KOPT-K1 (cell line): ENCODE data around the gene MYL9.
A peak's percentile ranks its signal among the peaks of the same experiment; 100 is the strongest.

Source experiments
- H3K27ac ChIP-seq: fragments of 200-600 bp; sonication (generic); 2 replicates; pipeline ENCODE4 v1.5.1; 2016; ENCODE audit warnings: antibody characterized with exemption, mild to moderate bottlenecking, low read depth, low read length; ENCODE audit not compliant: poor library complexity, severe bottlenecking
- H3K36me3 ChIP-seq: fragments of 200-600 bp; sonication (generic); 2 replicates; pipeline ENCODE4 v1.5.1; 2017; ENCODE audit warnings: antibody characterized with exemption, mild to moderate bottlenecking, low read length, moderate library complexity; ENCODE audit not compliant: insufficient read depth
- H3K9me3 ChIP-seq: fragments of 200-600 bp; sonication (generic); 2 replicates; pipeline ENCODE4 v1.5.1; 2017; ENCODE audit warnings: antibody characterized with exemption, low read length, mild to moderate bottlenecking; ENCODE audit not compliant: insufficient read depth, poor library complexity, severe bottlenecking

The MYL9 gene

DNA sequence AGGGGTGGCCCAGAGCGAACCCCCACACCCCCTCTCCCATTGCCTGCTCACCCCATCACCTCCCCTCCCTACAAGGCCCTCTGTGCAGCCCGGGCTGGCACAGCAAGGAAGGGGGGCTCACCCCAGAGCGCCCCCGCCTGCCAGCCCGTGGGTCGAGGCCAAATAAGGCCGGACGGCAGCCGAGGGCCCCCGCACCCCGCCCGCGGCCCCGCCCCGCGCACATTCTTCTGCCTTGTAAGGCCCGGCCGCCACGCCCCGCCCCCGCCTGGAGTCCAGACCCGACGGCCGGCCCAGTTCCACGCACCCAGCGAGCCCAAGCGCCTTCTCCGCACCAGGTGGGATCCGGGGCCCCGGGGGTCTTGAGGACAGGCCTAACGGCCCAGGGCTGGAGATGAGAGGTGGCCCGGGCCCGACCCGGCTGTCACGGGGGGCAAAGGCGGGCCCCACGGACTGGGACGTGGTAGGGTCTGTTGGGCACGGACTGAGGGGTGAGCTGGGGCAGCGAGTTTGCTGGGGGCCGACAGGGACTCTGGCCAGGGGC, at the start of gene MYL9:
Gene MYL9, plus strand, starts transcription at position 293 of the 541 bp plus-strand sequence. CDS start 3,366 bp downstream, outside the sequence.
- no peak within 1 kb of the TSS for H3K27ac ChIP-seq
- H3K9me3 ChIP-seq: no peaks in the 10 kb centered on the region
- H3K36me3 ChIP-seq: no peaks in the 10 kb centered on the region

DNA sequence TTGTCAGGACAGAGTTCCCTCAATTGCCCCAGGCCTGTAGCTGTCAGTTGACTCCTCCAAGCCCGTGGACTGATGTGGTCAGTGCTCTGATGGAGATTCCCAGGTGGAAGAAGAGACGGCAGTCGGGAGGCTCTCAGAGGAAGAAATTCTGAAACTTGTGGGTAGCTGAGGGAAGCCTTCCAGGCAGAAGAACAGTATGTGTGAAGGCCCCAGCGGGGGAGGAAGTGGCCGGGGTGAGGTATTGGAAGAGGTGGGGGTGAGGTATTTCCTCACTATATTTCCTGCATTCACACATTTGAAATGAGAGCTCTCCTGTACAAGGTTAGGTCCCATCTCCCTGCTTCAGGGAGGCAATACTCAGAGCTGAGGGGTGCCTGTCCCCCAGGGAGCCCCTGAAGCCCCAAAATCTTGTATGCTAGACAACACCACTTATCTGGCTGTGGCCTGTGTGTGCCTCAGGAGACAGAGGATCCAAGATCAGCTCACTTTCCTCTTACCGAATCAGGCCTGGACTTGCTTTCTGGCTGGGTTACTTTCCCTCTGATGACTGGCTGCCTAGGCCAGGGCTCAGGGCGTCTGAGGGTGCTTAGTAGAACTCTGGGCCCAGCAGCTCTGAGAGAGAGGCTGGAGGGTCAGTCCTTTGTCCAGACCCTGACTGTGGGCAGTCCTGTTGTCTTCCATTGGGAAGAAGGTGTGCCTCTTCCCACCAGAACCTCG, 49.3 kb upstream of the MYL9 start:
- Histone ChIP-seq H3K27ac (peak overlapping the region; percentile 71), H3K36me3 (peaks cover 4% of the 10 kb centered on the region; the same call in 1 of the 2 replicates), H3K9me3 (no peaks in the 10 kb centered on the region)

DNA sequence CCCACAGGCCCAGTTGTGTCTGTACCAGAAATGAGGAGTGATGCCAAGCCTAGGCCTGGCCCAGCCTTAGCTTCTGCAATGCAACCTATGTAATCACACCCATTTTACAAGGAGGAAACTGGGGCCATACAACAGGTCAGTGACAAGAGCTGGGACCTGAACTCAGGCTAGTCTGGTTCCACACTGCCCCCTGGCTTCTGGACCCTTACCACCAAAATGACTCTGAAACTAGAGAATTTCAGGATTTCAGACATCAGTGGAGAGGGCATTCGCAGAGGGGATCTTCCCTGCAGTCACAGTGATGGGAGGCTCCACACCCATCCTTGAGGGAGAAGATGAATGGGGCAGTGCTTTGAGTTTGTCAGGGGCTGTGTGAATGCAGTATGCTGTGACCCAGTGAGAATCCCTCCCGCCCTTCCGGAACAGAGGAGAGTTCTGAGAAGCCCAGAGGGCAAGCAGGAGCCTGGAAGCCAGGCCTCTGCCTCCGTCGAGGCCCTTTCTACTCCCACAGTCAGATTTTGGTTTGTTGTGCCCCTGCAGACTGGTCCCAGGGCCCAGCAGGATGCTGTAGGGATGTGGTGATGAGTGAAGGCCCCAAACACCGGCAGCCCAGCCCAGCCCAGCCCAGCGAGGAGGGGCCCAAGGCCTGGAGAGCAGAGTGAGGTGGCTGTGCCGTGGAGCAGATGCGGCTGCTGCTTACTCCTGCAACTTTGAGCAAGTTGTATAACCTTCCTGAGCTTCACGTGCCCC, 48.1 kb upstream of the MYL9 start:
- no peak overlapping the region for H3K27ac ChIP-seq
- H3K36me3 ChIP-seq: peaks cover 12% of the 10 kb centered on the region; the same call in 1 of the 2 replicates
- no peaks in the 10 kb centered on the region for H3K9me3 ChIP-seq

DNA sequence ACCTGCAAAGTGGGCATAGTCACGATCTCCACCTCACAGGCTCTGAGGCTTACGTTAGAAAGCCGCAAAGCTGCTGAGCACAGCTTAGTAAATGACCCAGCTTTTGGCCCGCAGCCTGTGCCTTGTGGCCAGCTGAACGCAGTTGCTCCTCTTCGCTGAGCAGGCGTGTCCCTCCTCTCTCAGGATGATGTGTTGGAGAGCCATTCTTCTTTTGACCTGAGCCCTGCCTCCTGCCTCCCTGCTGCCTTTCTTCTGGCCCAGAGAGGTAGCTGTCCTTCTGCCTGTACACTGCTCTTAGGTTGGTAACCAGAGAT, 47.6 kb upstream of the MYL9 start:
- Histone ChIP-seq H3K27ac (no peak overlapping the region), H3K36me3 (peaks cover 12% of the 10 kb centered on the region; the same call in 1 of the 2 replicates), H3K9me3 (no peaks in the 10 kb centered on the region)

DNA sequence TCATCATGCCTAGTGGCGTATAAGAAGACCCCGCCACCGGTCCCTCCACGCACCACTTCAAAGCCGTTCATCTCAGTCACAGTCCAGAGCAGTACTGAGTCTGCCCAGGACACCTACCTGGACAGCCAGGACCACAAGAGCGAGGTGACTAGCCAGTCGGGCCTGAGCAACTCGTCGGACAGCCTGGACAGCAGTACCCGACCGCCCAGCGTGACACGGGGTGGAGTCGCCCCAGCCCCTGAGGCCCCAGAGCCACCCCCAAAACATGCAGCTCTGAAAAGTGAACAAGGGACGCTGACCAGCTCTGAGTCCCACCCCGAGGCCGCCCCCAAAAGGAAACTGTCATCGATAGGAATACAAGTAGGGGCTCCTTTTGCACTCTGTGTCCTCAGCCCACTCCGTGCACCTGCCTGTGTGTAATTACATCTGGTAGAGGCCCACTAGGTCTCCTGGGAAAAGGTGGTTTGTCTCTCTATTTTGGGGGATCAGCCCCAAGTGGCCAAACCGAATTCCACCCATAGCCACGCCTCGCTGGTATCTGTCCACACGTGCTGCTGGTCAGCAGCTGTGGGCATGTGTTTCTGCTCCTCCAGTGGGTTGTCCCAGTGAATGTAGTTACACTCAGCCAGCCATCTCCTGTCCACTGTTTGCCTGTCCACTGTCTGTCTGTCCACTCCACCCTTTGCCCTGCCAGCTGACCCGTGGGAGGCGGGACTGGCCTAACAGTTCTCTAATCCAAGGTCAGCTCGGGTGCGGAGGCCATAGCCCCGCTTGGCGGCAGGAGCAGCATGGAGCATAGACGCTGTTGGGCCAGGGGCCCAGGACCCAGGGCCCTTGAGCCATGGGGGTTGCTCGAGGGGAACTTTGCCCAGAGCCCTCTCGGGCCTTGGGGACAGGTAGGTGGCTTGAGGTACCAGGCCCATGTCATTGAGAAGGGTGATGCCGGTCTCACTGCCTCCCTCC, 44.3 kb upstream of the MYL9 start:
- Histone ChIP-seq H3K36me3 (peaks cover 23% of the 10 kb centered on the region; the same call in 1 of the 2 replicates), H3K9me3 (no peaks in the 10 kb centered on the region), H3K27ac (no peak overlapping the region)

DNA sequence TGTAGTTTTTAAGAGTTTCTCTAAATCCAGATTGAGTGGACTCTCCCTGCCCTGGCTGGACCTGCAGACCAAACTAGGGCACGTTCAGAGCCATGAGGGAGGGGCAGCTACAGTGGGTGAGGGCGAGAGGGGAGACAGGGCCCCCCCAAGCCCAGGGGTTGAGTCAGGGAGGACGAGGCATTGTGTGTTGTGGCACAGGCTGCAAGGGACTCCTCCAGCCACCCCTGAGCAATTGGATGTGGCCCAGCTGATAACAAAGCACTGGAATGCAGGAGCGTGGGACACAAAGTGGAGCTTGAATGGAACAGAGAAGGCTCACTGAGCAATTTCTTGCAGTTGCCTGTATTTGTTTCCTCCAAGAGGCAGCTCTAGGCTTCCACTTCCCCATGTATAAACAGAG, 43.5 kb upstream of the MYL9 start:
- no peaks in the 10 kb centered on the region for H3K9me3 ChIP-seq
- H3K27ac ChIP-seq: no peak overlapping the region
- peaks cover 24% of the 10 kb centered on the region; the same call in 1 of the 2 replicates for H3K36me3 ChIP-seq

DNA sequence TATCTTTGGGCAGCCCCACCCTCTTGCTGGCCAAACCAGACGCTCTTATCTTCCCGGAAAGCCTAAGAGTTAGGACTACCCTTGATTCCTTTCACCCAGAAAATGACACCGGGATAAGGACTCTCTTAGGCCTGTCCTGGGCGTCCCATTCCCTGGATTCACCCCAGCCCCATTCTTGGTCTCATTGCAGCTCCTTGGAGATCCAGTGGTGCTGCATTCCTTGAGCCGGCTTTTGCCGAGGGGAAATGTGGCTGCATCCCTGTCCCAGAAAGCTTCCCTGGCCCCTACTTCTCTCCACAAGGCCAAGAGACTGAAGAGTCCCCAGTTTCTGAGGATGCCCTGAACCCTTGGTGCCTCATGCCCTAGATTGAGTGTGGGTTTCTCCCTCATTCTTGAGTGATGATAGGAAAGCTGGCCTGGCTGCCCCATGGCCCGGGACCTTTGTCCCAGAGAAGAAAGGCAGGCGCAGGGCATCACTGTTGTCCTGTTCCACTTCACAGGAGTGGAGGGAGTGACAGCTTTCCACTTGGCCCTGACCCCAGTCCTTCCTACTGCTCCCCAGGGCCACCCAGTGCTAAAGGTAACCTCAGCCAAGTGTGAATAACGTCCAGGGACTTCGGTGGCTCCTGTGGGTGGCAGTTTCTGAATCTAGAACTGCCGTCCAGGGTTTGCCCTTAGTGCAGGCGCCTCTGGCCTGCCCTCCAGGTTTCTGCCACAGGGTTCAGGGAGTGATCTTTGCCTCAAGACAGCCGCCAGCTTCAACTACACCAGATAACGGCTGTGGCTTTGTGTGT, 42.7 kb upstream of the MYL9 start:
- H3K36me3 ChIP-seq: peaks cover 27% of the 10 kb centered on the region; the same call in 1 of the 2 replicates
- H3K27ac ChIP-seq: no peak overlapping the region
- H3K9me3 ChIP-seq: no peaks in the 10 kb centered on the region

DNA sequence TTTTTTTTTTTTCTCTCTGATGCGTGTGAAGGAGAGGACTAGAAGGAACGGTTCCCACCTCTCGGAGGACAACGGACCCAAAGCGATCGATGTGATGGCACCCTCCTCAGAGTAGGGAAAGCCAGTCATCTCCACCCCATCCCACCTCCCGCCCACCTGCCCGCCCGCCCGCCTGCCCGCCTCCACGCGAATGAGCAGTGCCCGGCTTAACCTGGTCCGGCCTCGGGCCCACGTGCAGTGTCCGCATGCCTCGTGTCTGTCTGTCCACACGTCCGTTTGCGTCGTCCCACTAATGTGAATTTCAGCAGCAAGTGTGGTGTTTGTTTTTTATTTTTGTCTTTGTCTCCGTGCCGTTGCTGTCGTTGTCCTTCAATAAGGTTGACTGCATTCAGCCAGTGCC, 42.1 kb upstream of the MYL9 start:
- Histone ChIP-seq H3K9me3 (no peaks in the 10 kb centered on the region), H3K27ac (no peak overlapping the region), H3K36me3 (peaks cover 27% of the 10 kb centered on the region; the same call in 1 of the 2 replicates)

DNA sequence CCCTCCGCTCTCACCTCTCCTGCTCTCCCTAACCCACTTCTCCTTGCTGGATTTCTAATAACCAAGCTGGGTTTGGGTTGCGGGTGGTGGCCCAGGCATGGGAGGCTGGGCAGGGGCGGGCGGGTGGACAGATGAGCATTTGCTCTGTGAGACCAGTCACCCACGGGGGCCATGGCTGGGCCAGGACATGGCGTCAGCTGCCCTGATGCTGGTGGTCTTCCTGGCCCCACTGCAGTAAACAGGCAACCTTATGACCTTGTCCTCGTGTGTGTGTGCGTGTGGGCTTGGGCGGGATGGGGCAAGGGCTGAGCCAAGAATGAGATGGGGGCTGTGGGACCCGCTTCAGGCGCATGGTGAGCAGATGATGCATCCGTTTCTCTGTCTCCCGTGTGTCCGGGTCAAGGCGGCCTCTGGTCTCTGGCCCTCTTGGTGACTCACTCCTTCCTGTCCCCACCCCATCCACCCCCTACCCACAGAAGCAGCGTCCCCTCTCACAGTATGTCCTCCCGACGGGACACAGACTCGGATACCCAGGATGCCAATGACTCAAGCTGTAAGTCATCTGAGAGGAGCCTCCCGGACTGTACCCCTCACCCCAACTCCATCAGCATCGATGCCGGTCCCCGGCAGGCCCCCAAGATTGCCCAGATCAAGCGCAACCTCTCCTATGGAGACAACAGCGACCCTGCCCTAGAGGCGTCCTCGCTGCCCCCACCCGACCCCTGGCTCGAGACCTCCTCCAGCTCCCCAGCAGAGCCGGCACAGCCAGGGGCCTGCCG, 41.4 kb upstream of the MYL9 start:
- H3K36me3 ChIP-seq: peaks cover 27% of the 10 kb centered on the region; the same call in 1 of the 2 replicates

DNA sequence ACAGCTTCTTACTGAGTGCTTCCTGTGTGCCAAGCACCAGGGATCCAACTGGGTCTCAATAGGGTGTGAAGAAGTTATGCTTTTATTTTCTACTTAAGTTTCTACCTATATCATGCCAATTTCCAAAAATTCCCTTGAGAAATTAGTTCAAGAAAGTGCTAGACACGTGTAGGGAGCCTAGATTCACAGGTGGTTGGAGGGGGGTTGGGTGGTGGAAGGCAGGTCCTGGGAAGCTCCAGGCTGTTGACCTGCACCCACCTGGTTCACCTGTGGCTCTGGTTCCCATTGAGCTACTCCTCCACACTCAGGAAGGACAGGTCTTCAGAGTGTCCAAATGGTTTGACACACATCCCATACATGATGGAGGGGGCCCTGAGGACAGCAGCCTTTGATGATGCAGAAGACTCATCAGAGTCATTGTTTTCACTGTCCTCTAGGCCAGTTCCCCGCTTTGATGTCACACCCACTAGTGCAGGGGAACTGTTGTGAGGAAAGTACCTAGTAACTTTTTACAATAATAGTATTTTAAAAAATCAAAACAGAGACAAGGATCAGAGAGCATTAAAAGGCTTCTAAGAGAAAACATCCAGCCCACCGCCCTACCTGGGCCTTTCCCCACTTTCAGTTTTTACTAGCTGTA, 39.8 kb upstream of the MYL9 start:
- H3K36me3 ChIP-seq: peaks cover 27% of the 10 kb centered on the region; the same call in 1 of the 2 replicates
- no peaks in the 10 kb centered on the region for H3K9me3 ChIP-seq
- no peak overlapping the region for H3K27ac ChIP-seq

More for the DNA sequence above, 41.4 kb upstream of the MYL9 start:
- no peaks in the 10 kb centered on the region for H3K9me3 ChIP-seq
- no peak overlapping the region for H3K27ac ChIP-seq

DNA sequence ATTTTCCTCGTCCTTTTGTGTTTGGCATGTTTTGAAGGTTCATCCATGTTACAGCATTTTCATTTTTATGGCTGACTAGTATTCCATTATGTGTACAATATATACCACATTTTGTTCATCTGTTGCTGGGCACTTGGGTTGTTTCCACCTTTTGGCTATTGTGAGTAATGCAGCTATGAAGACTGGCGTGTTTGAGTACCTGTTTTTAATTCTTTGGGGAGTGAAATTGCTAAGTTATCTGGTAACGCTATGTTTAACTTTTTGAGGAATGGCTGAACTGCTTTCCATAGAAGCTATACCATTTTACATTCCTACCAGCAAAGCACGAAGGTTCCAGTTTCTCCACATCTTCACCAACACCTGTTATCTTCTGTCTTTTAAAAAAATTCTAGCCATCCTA, 37.0 kb upstream of the MYL9 start:
- H3K27ac ChIP-seq: no peak overlapping the region
- peaks cover 14% of the 10 kb centered on the region; the same call in 1 of the 2 replicates for H3K36me3 ChIP-seq

DNA sequence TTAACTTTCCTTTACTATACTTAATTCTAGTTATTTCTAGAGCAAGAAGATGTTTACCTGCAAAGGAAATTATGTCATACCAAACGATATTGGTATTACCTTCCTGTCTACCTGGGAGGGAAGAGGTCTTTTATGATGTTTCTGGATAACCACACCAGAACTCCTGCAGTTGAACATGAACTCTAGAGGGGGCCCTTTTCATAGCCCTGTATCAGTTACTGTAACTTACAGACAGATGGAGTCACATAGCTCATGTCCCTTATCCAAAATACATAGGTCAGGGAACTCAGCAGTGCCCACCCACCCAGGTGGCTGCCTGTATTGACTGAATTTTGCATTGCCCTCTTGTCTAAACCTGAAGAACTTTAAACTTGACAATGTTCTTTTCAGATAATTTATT, 35.1 kb upstream of the MYL9 start:
- H3K9me3 ChIP-seq: no peaks in the 10 kb centered on the region
- H3K27ac ChIP-seq: no peak overlapping the region
- 0 out of 2 replicates have a peak, but pooled peaks cover 4% of the 10 kb centered on the region for H3K36me3 ChIP-seq

More for the DNA sequence above, 37.0 kb upstream of the MYL9 start:
- H3K9me3 ChIP-seq: no peaks in the 10 kb centered on the region

DNA sequence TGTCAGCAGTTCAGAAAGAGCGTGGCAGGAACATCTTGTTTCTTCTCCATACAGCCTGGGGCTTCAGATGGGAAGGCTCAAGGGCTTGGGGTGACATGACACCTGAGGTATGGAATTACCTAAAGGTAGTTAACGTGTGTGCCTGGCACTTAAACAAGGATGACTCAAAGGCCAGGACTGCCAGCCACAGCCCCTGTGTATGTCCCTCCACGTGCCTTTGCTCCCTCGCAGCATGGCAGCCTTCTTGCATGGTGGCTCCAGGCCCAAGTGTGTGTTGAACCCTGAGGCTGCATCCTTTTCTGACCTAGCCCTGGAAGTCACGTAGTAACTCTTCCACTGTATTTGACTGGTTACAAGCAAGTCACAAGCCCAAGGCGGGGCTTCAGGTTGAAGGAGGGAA, 33.6 kb upstream of the MYL9 start:
- Histone ChIP-seq H3K27ac (no peak overlapping the region), H3K9me3 (no peaks in the 10 kb centered on the region), H3K36me3 (0 out of 2 replicates have a peak, but pooled peaks cover 4% of the 10 kb centered on the region)
